ENCODE data around the gene COPG1.

COPG1 gene

GRCh38 chr3:129308636-129309035, 59.2 kb downstream of the COPG1 start:
- Histone ChIP-seq H3K36me3 (no peaks in the 10 kb centered on the region), H3K27ac (no peak overlapping the region), H3K4me3 (ENCODE audit: low read depth in 1 of 2, low read length in 1 of 2) (no peak overlapping the region), H3K4me1 (ENCODE audit: control insufficient read depth in 1 of 2, insufficient read depth in 1 of 2, low read depth in 1 of 2, low read length in 1 of 2) (peaks cover 18 to 19% of the 10 kb centered on the region in 2 experiments), H3K9me3 (no peaks in the 10 kb centered on the region), H3K27me3 (no peaks in the 10 kb centered on the region)
- TF ChIP-seq CTCF (IDR thresholded peaks at IDR 0.05): no peak

- Histone ChIP-seq H3K4me1 (ENCODE audit: control insufficient read depth in 1 of 2, insufficient read depth in 1 of 2, low read depth in 1 of 2, low read length in 1 of 2) (peaks cover 26 to 33% of the 10 kb centered on the region in 2 experiments), H3K27me3 (no peaks in the 10 kb centered on the region), H3K4me3 (ENCODE audit: low read depth in 1 of 2, low read length in 1 of 2) (no peak overlapping the region), H3K27ac (no peak overlapping the region), H3K36me3 (no peaks in the 10 kb centered on the region), H3K9me3 (no peaks in the 10 kb centered on the region)
- no peak for TF ChIP-seq CTCF (IDR thresholded peaks at IDR 0.05)
Measured at GRCh38 chr3:129310111-129311011, 61.0 kb downstream of the COPG1 start.

- Histone ChIP-seq H3K36me3 (no peaks in the 10 kb centered on the region), H3K9me3 (no peaks in the 10 kb centered on the region), H3K4me1 (ENCODE audit: control insufficient read depth in 1 of 2, insufficient read depth in 1 of 2, low read depth in 1 of 2, low read length in 1 of 2) (peaks cover 19 to 27% of the 10 kb centered on the region in 2 experiments), H3K27me3 (no peaks in the 10 kb centered on the region), H3K27ac (no peak overlapping the region), H3K4me3 (ENCODE audit: low read depth in 1 of 2, low read length in 1 of 2) (no peak overlapping the region)
- no peak for TF ChIP-seq CTCF (IDR thresholded peaks at IDR 0.05)
Measured at GRCh38 chr3:129311054-129311902, 61.9 kb downstream of the COPG1 start.

GRCh38 chr3:129312021-129312639, 62.7 kb downstream of the COPG1 start:
- TF ChIP-seq CTCF (IDR thresholded peaks at IDR 0.05): no peak
- H3K36me3 ChIP-seq: no peaks in the 10 kb centered on the region
- H3K27ac ChIP-seq: no peak overlapping the region
- H3K4me3 ChIP-seq (ENCODE audit: low read depth in 1 of 2, low read length in 1 of 2): no peak overlapping the region
- no peaks in the 10 kb centered on the region for H3K27me3 ChIP-seq
- H3K9me3 ChIP-seq: no peaks in the 10 kb centered on the region
- peaks cover 26 to 28% of the 10 kb centered on the region in 2 experiments for H3K4me1 ChIP-seq (ENCODE audit: control insufficient read depth in 1 of 2, insufficient read depth in 1 of 2, low read depth in 1 of 2, low read length in 1 of 2)

GRCh38 chr3:129312671-129313414, 63.4 kb downstream of the COPG1 start:
- Histone ChIP-seq H3K4me3 (ENCODE audit: low read depth in 1 of 2, low read length in 1 of 2) (no peak overlapping the region), H3K27me3 (no peaks in the 10 kb centered on the region), H3K36me3 (no peaks in the 10 kb centered on the region), H3K27ac (no peak overlapping the region), H3K4me1 (ENCODE audit: control insufficient read depth in 1 of 2, insufficient read depth in 1 of 2, low read depth in 1 of 2, low read length in 1 of 2) (peaks cover 27 to 30% of the 10 kb centered on the region in 2 experiments), H3K9me3 (no peaks in the 10 kb centered on the region)
- TF ChIP-seq CTCF (IDR thresholded peaks at IDR 0.05): no peak
